Epithelial cell of esophagus (primary cell): ENCODE data around the gene DNMT3A.

ENCODE experiments used
- DNase-seq: peaks from one replicate; pipeline ENCODE4 v3.0.0; 2010; ENCODE audit warnings: low read depth
- H3K4me3 ChIP-seq: 2 replicates; pipeline ENCODE4 v1.5.1; 2011; ENCODE audit warnings: mild to moderate bottlenecking, low read length, control low read depth
- CTCF ChIP-seq: IDR thresholded peaks from 2 replicates; pipeline ENCODE4 v1.5.1; 2011; ENCODE audit warnings: low read depth, mild to moderate bottlenecking, low read length, control low read depth, inconsistent platforms; ENCODE audit not compliant: insufficient read depth; ENCODE audit errors: missing control alignments

DNMT3A gene

DNA sequence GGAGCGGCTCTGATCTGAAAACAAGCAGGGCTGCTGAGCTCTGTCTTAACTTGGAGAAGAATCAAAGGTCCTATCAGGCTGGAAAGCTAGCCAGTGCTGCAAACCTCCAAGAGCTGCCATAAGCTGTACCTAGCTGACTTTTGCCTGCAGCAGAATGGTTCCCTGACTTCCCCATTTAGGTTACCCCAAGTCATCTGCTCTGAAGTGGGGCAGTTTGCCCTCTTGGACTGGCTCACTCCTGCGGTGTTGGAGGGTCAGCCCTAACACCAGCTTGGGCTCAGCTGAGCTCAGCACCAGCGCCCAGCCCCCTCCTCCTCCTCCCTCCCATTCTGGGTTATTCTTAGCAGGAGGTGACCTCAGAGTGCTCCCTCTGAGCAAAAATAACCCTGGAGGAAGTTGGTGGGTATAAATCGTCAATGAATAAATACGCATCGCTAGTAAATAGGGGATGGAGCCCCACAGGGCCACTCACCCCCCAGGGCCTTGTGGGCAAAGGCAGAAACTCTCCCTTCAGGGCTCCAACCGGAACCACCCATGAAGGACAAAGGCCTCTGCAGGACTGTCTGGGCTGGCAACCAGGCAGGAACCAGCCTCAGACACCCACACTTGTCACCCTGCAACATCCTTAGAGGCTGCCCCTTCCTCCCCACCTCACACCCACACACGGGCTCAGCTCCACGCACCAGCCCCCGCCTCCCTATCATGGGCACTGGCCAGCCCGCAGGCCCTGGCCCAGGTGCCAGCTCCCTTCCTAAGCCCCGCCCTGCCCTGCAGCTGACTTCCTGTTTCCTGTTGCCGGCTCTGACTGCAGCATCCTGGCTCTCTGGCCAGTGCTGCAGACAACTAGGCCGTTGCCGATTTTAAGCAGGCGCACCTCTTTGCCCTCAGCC lies 46.9 kb downstream of the DNMT3A start:
- no peak for TF ChIP-seq CTCF
- DNase-seq: peak; percentile 59
- no peak overlapping the region for H3K4me3 ChIP-seq

DNA sequence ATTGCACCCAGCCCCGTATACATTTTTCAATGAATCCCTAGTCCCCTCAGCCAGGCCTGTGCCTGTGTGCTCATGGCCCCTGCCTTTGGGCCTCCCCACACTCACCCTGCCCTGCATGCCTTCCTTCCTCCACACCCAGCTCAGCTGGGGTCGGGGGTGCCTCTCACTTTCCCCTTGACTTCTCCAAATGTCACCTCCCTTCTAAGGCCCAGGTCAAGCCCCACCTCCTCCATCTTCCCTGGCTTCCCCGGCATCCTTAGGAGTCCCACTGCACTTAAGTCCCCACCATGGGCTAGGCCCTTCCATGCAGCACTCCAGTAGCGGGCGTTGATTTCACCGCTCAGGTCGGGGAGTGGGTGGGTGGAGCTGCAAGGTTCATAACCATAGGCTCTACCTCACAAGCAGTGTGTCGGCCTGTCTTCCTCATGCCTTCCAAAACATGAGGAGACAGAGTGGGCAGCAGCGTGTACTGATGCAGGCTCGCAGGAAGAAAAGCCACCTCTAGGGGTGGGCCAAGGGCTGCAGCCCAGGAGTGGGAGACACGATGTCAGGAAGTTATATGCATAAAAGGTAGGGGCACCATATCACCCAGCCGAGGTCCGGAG lies 47.7 kb downstream of the DNMT3A start:
- no peak overlapping the region for H3K4me3 ChIP-seq
- DNase-seq: no peak
- no peak for TF ChIP-seq CTCF

DNA sequence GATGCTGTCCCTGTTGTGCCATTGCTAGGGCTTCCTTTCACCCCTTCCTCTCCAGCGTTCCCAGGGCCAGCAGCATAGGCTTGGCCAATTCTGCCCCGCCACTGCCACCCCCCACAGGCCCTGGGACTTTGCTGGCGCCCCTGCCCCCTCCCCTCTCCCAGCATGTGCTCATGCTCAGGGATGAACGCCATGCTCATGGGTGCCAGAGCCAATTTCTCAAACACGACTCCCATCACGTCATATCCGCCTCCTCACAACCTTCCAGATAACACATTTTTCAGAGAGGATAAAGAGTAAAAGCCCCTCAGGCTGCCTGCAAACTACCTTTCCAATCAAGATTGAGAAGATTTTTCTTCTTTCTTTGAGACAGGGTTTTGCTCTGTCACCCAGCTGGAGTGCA lies 48.6 kb downstream of the DNMT3A start:
- no peak for TF ChIP-seq CTCF
- DNase-seq: no peak
- H3K4me3 ChIP-seq: no peak overlapping the region

GRCh38 chr2:25292408-25292807 lies 49.3 kb downstream of the DNMT3A start:
- no peak for DNase-seq
- no peak for TF ChIP-seq CTCF
- no peak overlapping the region for H3K4me3 ChIP-seq

- peak; percentile 36 for DNase-seq
- no peak for TF ChIP-seq CTCF
- H3K4me3 ChIP-seq: no peak overlapping the region
Measured at GRCh38 chr2:25290811-25291495, 50.8 kb downstream of the DNMT3A start.

DNA sequence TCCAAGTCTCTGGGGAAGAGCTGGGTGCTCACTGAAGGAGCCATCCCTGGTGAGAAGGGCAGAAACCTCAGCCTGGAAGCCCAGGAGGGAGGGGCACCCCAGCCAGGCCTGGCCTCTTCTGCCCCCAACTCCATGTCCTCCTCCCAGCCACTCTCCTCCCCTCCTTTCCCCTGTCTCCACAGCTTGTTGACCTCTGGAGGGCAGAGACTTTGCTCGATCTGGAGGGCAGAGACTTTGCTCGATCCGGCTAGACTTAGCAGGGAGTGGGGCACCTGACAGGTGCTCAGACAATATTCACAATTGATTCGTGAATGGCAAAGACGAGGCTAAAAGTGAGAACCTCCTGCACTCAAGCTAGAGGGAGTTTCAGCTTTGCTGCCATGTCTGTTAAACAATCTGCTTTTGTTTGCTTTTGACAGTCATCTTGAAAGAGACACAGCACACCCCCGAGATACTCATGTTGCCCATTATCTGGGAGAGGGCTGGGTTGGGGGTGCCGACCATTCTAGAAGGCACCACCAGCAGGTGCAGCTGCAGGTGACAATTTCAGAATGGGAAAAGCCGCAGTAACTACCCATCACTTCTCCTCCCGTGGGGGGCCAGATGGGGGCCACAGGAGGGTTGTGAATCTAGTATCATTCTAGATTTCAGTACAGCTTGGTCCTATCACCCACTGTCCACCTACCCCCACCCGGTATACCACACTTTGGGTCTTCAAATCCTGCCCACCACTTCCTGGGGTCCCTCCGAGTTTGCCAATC lies 54.8 kb downstream of the DNMT3A start:
- no peak overlapping the region for H3K4me3 ChIP-seq
- no peak for TF ChIP-seq CTCF
- DNase-seq: no peak
